GM23248 (cell line): ENCODE results near the gene ING5.

Experiments used
- EZH2 ChIP-seq: fragments of 200-600 bp; sonication (generic); IDR thresholded peaks from 2 replicates; pipeline ENCODE4 v1.6.1; 2018; ENCODE audit warnings: antibody characterized with exemption, mild to moderate bottlenecking; ENCODE audit not compliant: insufficient read depth, poor library complexity, severe bottlenecking
- EZH2phosphoT487 ChIP-seq: fragments of 200-600 bp; sonication (generic); IDR thresholded peaks from 2 replicates; pipeline ENCODE4 v1.6.1; 2018; ENCODE audit warnings: antibody characterized with exemption, moderate library complexity, mild to moderate bottlenecking, low read depth; ENCODE audit not compliant: insufficient read depth

GRCh38 chr2:241658296-241658695 lies 43.5 kb upstream of the ING5 start:
- TF ChIP-seq EZH2phosphoT487 (no peak), EZH2 (no peak)
